Measurements from ENCODE around the gene DRC3.

- TF ChIP-seq CTCF (IDR thresholded peaks at IDR 0.05; ENCODE audit: insufficient read depth, low read depth, low read length), result no peak
- TF ChIP-seq EZH2 (IDR thresholded peaks at IDR 0.05; ENCODE audit: insufficient read depth, low read length), result no peak
Observed at GRCh38 chr17:17976931-17977570, 4.4 kb downstream of the DRC3 start.
